Astrocyte of the spinal cord (primary cell): ENCODE measurements around the gene GAS7.

Experiments
- DNase-seq: peaks from one replicate; pipeline ENCODE4 v3.0.0; 2011; ENCODE audit warnings: low read depth, low spot score
- H3K4me3 ChIP-seq: 2 replicates; pipeline ENCODE4 v1.5.1; 2011; ENCODE audit warnings: low read depth, mild to moderate bottlenecking, low read length, moderate library complexity
- in situ Hi-C: cut with HindIII; loops from 2 replicates; pipeline ENCODE4 v1.10.0; 2017; ENCODE audit warnings: low sequenced_read_pairs
- TF ChIP-seq, protein P1 (sequence below): IDR thresholded peaks from 2 replicates; pipeline ENCODE4 v1.5.1; 2012; ENCODE audit warnings: low read depth, mild to moderate bottlenecking, low read length, inconsistent platforms

The GAS7 gene

DNA sequence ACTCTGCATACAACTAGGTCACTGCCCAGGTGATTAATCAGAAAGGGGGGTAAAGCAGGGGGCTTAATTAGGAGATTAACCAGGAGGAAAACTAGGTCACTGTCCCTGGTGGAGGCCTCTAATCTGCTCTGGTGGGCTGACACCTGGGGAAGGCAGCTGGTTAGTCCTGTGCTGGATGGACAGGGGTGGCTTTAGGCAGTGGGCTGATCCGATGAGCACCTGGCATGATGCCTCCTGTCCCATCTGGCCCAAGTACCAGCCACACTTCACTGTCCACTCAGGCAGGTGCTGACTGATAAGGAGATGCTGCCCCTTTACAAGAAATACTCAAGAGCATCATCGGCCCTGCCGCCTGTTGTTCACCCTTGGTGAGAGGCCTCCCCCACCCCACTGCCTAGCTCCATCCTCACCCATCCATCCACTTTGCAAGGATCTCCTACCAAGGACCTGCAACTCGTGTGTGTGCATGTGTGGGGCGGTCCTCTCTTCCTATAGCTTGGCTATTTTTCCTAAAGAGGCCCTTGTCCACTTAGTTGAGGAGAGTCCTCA is 279.5 kb downstream of the GAS7 start:
- in situ Hi-C loops = no loop called here
- TF ChIP-seq, protein P1, sequence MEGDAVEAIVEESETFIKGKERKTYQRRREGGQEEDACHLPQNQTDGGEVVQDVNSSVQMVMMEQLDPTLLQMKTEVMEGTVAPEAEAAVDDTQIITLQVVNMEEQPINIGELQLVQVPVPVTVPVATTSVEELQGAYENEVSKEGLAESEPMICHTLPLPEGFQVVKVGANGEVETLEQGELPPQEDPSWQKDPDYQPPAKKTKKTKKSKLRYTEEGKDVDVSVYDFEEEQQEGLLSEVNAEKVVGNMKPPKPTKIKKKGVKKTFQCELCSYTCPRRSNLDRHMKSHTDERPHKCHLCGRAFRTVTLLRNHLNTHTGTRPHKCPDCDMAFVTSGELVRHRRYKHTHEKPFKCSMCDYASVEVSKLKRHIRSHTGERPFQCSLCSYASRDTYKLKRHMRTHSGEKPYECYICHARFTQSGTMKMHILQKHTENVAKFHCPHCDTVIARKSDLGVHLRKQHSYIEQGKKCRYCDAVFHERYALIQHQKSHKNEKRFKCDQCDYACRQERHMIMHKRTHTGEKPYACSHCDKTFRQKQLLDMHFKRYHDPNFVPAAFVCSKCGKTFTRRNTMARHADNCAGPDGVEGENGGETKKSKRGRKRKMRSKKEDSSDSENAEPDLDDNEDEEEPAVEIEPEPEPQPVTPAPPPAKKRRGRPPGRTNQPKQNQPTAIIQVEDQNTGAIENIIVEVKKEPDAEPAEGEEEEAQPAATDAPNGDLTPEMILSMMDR = no peak
- H3K4me3 ChIP-seq = no peak overlapping the region
- DNase-seq = no peak

DNA sequence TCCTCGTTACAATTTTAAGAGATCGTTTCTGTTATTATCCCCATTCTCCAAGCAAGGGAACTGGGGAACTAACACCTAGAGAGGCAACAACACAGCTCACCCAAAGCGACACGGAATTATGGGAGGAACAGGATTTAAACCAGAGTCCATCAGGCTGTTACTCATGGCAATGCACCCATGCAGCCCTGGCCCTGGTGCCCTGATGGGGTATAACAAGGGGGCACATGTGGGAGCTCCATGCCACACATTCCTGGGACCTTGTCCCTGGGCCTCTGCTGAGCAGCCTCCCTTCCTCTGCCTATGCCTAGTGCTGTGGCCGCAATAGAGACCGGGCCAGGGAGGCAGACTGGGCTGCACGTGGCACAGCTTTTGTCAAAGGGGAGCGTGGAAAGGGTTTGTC is 280.1 kb downstream of the GAS7 start:
- H3K4me3 ChIP-seq = no peak overlapping the region
- TF ChIP-seq, protein P1 = no peak
- in situ Hi-C loops = no loop called here
- DNase-seq = no peak

DNA sequence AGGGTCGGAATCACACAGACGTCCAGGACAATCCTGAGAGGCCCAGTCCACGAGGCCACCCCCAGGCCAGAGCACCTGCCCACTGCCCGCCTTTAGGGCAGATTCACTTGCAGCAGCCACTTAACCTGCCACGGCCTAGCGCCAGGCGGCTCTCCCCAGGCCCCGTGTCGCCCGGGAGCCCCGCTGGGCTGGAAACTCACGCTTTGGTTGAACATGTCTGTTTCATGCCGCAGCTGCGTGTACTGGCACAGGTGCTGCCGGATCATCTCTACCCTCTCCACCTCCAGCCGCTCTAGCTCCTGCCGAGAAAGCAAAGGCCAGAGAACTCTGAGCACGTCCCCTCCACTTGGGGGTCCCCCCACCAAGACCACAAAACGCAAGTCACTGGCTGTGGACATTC is 280.6 kb downstream of the GAS7 start:
- DNase-seq = no peak
- in situ Hi-C loops = no loop called here
- TF ChIP-seq, protein P1 = no peak
- no peak overlapping the region for H3K4me3 ChIP-seq

DNA sequence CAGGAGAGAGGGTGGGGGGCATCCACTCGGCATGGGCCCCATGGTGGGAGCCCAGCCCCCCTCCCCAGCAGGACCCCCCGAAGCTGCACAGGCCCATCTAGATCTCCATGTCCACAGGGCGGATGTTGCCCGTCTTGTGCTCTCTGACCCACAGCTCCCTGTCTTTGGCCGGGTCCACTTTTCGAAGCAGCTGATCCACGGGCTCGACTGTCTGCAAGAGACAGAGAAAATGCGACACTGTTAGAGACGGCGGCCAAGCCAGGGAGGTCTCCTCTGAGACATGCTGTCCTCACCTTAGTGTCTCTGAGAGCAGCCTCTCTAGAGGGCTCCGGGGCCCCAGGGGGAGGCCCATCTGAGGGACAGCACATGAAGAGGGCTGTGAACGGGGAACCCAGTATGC is 281.3 kb downstream of the GAS7 start:
- TF ChIP-seq, protein P1 = no peak
- in situ Hi-C loops = no loop called here
- no peak for DNase-seq
- H3K4me3 ChIP-seq = no peak overlapping the region

DNA sequence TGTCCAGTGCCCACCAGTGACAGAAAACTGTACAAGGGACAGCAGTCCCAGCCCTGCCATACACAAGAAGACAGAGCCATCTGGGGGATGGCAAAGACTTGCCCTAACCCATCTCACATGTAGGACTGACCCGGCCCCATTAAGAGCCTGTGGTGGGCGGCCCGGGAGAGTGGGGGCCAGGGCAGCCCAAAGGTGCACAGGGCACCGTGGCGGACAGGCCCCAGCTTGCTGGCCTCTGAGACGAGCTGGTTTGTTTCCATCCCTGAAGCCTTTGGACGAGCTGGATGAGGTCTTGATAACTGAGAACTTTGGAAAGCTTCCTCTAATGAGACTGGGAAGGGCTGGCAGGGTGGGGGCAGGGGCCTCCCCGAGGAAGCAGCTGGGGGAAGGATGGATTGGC is 282.3 kb downstream of the GAS7 start:
- in situ Hi-C loops = no loop called here
- TF ChIP-seq, protein P1 = no peak
- H3K4me3 ChIP-seq = no peak overlapping the region
- no peak for DNase-seq

DNA sequence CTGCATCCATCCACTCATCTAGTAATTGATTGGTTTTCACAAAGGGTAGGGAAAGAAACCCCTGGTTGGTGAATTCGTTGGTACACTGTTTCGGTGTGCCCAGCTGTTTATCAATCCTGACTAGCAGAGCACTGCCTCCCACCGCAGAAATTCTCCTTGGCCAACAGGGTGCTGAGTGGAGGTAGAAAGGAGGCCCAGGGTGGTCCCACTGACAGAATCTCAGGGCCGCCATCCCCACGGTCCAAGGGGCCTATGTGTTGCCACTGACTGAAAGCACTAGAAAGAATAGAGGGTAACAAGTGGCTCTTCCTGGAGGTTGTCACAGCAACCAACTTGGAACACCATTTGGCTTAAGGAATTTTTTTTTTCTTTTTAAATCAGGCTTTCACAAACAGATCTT is 284.9 kb downstream of the GAS7 start:
- in situ Hi-C loops = no loop called here
- no peak overlapping the region for H3K4me3 ChIP-seq
- TF ChIP-seq, protein P1 = no peak
- DNase-seq = no peak
